ENCODE measurements around the gene PIGQ. TPM values are rescaled to one million over a fixed set of nuclear protein-coding genes. Genes with fewer than 3 reads are reported as not detected.

PIGQ gene
- polyA plus RNA-seq, 1 of the 3 experiments (the other 2 are of a cell fraction) = 38.7 TPM

DNA sequence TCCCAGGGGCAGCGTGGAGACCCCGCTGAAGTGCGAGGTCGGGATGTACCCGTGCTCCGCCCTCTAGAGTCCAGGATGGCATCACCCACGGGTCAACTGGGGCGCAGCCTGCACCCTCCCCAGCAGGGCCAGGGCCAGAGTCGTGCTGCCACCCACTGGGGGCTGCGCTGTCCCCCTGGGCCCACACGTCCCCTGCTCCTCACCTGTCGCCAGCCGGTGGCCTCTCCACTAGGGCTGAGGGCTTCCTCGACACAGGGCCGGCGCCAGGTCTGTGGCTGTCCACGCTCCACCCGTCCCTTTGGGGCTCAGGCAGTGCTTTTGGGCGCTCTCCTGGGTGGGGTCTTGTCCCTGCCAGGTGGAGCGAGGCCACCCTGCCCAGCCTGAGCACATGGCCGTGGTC is 21.2 kb upstream of the PIGQ start:
- peaks cover 0 to 24% of the 10 kb centered on the region in 2 experiments for H3K36me3 ChIP-seq (replicated peaks in 1 of 2; ENCODE audit: control insufficient read depth in 1 of 2, insufficient read depth in 2 of 2, low read length in 1 of 2)
- CTCF ChIA-PET = no interaction called here
- POLR2A ChIA-PET = no interaction called here
- DNase-seq = no peak
- no peaks in the 10 kb centered on the region for H3K9me2 ChIP-seq
- peaks cover 8% of the 10 kb centered on the region; the same call in 1 of the 2 replicates for H3K79me2 ChIP-seq (ENCODE audit: insufficient read depth)
- no peak overlapping the region for H2AFZ ChIP-seq (ENCODE audit: low read depth)
- no peak overlapping the region for H3K27ac ChIP-seq (ENCODE audit: low read depth in 2 of 2, low read length in 1 of 2)
- no peaks in the 10 kb centered on the region for H3F3A ChIP-seq (replicated peaks; ENCODE audit: insufficient read depth)
- peaks cover 0 to under 1% of the 10 kb centered on the region in 2 experiments; a peak in 1 of 4 replicates for H3K4me1 ChIP-seq (ENCODE audit: control insufficient read depth in 1 of 2, insufficient read depth in 2 of 2, low read depth in 1 of 2, low read length in 1 of 2)
- no peaks in the 10 kb centered on the region for H3K27me3 ChIP-seq (ENCODE audit: insufficient read depth)
- H4K20me1 ChIP-seq (ENCODE audit: insufficient read depth) = peaks cover 14% of the 10 kb centered on the region; the same call in 1 of the 2 replicates
- no peak overlapping the region for H3K9ac ChIP-seq
- H3K9me3 ChIP-seq = no peaks in the 10 kb centered on the region
- no peak overlapping the region for H3K4me3 ChIP-seq (ENCODE audit: low read depth in 2 of 2, low read length in 1 of 2)
- 93% methylated on average over 7 of the region's 21 CpGs for WGBS (ENCODE audit: low lambda C conversion rate)
- no peak overlapping the region for H3K4me2 ChIP-seq
- TF ChIP-seq, protein P1, sequence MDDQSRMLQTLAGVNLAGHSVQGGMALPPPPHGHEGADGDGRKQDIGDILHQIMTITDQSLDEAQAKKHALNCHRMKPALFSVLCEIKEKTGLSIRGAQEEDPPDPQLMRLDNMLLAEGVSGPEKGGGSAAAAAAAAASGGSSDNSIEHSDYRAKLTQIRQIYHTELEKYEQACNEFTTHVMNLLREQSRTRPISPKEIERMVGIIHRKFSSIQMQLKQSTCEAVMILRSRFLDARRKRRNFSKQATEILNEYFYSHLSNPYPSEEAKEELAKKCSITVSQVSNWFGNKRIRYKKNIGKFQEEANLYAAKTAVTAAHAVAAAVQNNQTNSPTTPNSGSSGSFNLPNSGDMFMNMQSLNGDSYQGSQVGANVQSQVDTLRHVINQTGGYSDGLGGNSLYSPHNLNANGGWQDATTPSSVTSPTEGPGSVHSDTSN (IDR thresholded peaks at IDR 0.05) = no peak
- no peak for TF ChIP-seq GATA2 (CRISPR knock-in tag; IDR thresholded peaks at IDR 0.05)
- no peak for TF ChIP-seq GABPA (IDR thresholded peaks at IDR 0.05; ENCODE audit: low read depth)
- TF ChIP-seq RXRA (IDR thresholded peaks at IDR 0.05; ENCODE audit: borderline replicate concordance, low read depth) = no peak
- TF ChIP-seq FOXJ3 (CRISPR knock-in tag; IDR thresholded peaks at IDR 0.05) = no peak
- TF ChIP-seq TEAD4 (IDR thresholded peaks at IDR 0.05; ENCODE audit: borderline replicate concordance, insufficient read depth) = no peak
- TF ChIP-seq TAF1 (IDR thresholded peaks at IDR 0.05; ENCODE audit: borderline replicate concordance, low read depth, low read length) = no peak
- TF ChIP-seq, protein P2, sequence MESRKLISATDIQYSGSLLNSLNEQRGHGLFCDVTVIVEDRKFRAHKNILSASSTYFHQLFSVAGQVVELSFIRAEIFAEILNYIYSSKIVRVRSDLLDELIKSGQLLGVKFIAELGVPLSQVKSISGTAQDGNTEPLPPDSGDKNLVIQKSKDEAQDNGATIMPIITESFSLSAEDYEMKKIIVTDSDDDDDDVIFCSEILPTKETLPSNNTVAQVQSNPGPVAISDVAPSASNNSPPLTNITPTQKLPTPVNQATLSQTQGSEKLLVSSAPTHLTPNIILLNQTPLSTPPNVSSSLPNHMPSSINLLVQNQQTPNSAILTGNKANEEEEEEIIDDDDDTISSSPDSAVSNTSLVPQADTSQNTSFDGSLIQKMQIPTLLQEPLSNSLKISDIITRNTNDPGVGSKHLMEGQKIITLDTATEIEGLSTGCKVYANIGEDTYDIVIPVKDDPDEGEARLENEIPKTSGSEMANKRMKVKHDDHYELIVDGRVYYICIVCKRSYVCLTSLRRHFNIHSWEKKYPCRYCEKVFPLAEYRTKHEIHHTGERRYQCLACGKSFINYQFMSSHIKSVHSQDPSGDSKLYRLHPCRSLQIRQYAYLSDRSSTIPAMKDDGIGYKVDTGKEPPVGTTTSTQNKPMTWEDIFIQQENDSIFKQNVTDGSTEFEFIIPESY (IDR thresholded peaks at IDR 0.05; ENCODE audit: borderline replicate concordance, low read depth) = no peak
- TF ChIP-seq, protein P3, sequence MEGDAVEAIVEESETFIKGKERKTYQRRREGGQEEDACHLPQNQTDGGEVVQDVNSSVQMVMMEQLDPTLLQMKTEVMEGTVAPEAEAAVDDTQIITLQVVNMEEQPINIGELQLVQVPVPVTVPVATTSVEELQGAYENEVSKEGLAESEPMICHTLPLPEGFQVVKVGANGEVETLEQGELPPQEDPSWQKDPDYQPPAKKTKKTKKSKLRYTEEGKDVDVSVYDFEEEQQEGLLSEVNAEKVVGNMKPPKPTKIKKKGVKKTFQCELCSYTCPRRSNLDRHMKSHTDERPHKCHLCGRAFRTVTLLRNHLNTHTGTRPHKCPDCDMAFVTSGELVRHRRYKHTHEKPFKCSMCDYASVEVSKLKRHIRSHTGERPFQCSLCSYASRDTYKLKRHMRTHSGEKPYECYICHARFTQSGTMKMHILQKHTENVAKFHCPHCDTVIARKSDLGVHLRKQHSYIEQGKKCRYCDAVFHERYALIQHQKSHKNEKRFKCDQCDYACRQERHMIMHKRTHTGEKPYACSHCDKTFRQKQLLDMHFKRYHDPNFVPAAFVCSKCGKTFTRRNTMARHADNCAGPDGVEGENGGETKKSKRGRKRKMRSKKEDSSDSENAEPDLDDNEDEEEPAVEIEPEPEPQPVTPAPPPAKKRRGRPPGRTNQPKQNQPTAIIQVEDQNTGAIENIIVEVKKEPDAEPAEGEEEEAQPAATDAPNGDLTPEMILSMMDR (IDR thresholded peaks at IDR 0.05) = no peak
- TF ChIP-seq NRF1 (IDR thresholded peaks at IDR 0.05; ENCODE audit: low read depth, low read length) = no peak
- TF ChIP-seq FOXM1 (IDR thresholded peaks at IDR 0.05; ENCODE audit: low read depth) = no peak
- no peak for TF ChIP-seq YY1 (IDR thresholded peaks at IDR 0.05; ENCODE audit: low read depth)
- no peak for TF ChIP-seq MXI1 (IDR thresholded peaks at IDR 0.05; ENCODE audit: low read depth, low read length)
- TF ChIP-seq SIN3A (IDR thresholded peaks at IDR 0.05; ENCODE audit: borderline replicate concordance, low read depth, low read length) = no peak
- TF ChIP-seq FOSL2 (IDR thresholded peaks at IDR 0.05; ENCODE audit: borderline replicate concordance, low read depth) = no peak
- no peak for TF ChIP-seq EP300 (IDR thresholded peaks at IDR 0.05; ENCODE audit: borderline replicate concordance in 1 of 2, low read depth in 1 of 2, low read length in 1 of 2)
